HG02798 (cell line): ENCODE measurements around the gene HEXIM2.

Experiments used
- ATAC-seq: cut with Tn5 transposase; IDR thresholded peaks from one replicate; pipeline ENCODE4 v1.9.1; 2021; ENCODE audit warnings: mild to moderate bottlenecking; ENCODE audit not compliant: unreplicated experiment, poor library complexity

Gene HEXIM2

GRCh38 chr17:45143094-45143670, 18.5 kb upstream of the HEXIM2 start:
- ATAC-seq, result no peak

GRCh38 chr17:45143767-45144198, 17.9 kb upstream of the HEXIM2 start:
- no peak for ATAC-seq

- ATAC-seq, result no peak
Observed at GRCh38 chr17:45144199-45145034, 17.3 kb upstream of the HEXIM2 start.

GRCh38 chr17:45145035-45145389, 16.7 kb upstream of the HEXIM2 start:
- no peak for ATAC-seq

- no peak for ATAC-seq
Observed at GRCh38 chr17:45146166-45146565, 15.5 kb upstream of the HEXIM2 start.

- no peak for ATAC-seq
Observed at GRCh38 chr17:45146592-45146889, 15.1 kb upstream of the HEXIM2 start.

GRCh38 chr17:45146890-45147580, 14.6 kb upstream of the HEXIM2 start:
- ATAC-seq, result no peak

GRCh38 chr17:45147581-45148182, 14.0 kb upstream of the HEXIM2 start:
- ATAC-seq, result no peak

- ATAC-seq, result peak; percentile 77
Observed at GRCh38 chr17:45148183-45149036, 13.3 kb upstream of the HEXIM2 start, which contains the start of gene HEXIM1. TSS of gene HEXIM1 (plus strand) at chr17:45148475. CDS start at chr17:45149191, 716 bp downstream.

GRCh38 chr17:45149037-45149668, 12.5 kb upstream of the HEXIM2 start:
- ATAC-seq, result peak; percentile 25

- ATAC-seq, result no peak
Observed at GRCh38 chr17:45149669-45150664, 11.7 kb upstream of the HEXIM2 start.

GRCh38 chr17:45150911-45151809, 10.5 kb upstream of the HEXIM2 start:
- no peak for ATAC-seq

GRCh38 chr17:45155029-45155428, 6.6 kb upstream of the HEXIM2 start:
- ATAC-seq, result no peak

- no peak for ATAC-seq
Observed at GRCh38 chr17:45155483-45155882, 6.2 kb upstream of the HEXIM2 start.

- no peak for ATAC-seq
Observed at GRCh38 chr17:45156242-45156641, 5.4 kb upstream of the HEXIM2 start.

GRCh38 chr17:45160447-45161287, 1.0 kb upstream of the HEXIM2 start:
- peak; percentile 18 for ATAC-seq
